GM12801 (cell line): ENCODE results near the gene ZNF189.

Experiments used
- TF ChIP-seq, protein P1 (sequence below): IDR thresholded peaks from one replicate; pipeline ENCODE4 v1.5.1; 2011; ENCODE audit warnings: control low read depth; ENCODE audit not compliant: insufficient read length; ENCODE audit errors: extremely low read depth

The ZNF189 gene

DNA sequence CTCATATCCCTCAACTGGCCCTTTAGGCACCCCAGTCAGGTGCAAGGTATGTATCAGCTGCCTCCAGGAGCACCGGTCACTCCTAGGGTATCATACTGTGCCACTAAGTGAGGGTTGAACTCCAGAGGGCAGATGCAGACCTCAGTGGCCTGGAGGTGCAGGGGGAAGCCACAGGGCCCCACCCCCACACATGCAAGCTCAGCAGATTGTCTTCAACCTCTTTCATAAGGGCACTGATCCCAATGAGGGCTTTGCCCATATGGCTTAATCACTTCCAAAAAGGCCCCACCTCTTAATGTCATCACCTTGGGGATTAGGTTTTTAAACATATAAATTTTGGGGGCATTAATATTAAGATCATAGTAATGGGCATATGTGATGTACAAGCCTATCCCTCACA lies 42.0 kb upstream of the ZNF189 start:
- TF ChIP-seq, protein P1, sequence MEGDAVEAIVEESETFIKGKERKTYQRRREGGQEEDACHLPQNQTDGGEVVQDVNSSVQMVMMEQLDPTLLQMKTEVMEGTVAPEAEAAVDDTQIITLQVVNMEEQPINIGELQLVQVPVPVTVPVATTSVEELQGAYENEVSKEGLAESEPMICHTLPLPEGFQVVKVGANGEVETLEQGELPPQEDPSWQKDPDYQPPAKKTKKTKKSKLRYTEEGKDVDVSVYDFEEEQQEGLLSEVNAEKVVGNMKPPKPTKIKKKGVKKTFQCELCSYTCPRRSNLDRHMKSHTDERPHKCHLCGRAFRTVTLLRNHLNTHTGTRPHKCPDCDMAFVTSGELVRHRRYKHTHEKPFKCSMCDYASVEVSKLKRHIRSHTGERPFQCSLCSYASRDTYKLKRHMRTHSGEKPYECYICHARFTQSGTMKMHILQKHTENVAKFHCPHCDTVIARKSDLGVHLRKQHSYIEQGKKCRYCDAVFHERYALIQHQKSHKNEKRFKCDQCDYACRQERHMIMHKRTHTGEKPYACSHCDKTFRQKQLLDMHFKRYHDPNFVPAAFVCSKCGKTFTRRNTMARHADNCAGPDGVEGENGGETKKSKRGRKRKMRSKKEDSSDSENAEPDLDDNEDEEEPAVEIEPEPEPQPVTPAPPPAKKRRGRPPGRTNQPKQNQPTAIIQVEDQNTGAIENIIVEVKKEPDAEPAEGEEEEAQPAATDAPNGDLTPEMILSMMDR, result no peak

DNA sequence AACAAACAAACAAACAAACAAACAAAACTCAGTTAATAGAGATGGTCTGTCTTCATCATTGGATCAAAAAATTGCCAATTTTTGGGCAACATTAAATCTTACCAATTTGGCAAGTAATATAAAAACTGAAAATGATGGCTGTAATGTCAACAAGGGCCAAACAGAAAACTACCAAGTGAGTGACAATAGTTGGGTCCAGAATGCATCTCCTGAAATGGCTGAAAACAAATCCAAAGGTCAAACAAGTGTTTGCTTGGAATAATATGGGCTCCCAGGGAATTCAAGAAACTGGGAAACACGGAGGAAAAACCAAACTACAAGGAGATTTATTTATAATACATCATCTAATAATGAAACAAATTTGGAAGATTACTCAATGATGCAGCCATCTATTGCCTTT lies 39.0 kb upstream of the ZNF189 start:
- TF ChIP-seq, protein P1, result no peak

DNA sequence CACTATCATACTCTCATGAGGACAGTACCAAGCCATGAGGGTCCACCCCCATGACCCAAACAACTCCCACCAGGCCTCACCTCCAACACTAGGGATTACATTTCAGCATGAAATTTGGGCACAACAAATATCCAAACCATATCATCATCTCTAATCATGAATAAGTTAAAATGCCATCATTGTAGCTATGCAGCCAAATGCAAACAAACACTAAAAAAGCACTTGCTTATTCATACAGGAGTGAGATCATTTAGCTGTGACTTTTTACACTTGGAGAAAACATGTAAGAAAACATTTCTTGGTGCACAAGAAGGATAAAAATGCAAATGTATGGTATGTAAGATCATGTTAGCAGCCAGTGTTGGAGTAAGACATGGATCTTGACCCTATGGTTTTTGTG lies 38.0 kb upstream of the ZNF189 start:
- TF ChIP-seq, protein P1, result no peak

DNA sequence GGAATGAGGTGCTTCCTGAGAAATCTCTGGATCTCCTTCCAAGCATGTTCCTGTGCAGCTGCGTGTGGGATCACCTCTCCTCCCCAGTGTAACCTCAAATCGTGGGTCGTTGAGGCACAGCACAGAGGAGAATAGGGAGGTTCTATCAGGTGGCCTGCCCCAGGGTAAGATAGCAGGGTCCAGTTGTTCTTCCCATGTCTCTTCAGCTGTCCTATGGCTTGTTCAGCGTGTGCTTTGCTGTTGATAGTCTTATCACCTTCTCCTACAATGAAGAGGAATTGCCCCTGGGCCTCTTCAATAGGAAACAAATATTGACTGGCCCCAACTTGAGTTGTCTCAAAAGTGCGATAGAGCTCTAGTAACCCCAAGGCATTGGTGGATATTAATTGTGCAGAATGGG lies 36.2 kb upstream of the ZNF189 start:
- TF ChIP-seq, protein P1, result no peak

DNA sequence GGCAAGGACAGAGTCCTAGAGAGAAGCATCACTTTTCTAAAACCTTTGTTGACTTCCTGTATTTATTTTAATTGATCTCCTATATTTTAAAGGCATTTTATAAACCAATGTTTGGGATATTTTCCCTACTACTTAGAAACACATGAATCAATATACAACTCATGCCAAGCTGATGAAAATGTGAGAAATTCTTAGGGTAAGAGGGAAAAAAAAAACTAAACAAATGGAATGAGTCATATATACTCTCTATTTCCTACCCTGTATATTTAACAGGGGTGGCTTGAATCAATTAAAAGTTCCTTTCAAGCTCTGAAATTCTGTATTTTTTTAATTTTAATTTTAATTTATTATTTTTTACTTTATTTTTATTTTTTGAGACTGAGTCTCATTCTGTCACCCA lies 33.5 kb upstream of the ZNF189 start:
- TF ChIP-seq, protein P1, result no peak

DNA sequence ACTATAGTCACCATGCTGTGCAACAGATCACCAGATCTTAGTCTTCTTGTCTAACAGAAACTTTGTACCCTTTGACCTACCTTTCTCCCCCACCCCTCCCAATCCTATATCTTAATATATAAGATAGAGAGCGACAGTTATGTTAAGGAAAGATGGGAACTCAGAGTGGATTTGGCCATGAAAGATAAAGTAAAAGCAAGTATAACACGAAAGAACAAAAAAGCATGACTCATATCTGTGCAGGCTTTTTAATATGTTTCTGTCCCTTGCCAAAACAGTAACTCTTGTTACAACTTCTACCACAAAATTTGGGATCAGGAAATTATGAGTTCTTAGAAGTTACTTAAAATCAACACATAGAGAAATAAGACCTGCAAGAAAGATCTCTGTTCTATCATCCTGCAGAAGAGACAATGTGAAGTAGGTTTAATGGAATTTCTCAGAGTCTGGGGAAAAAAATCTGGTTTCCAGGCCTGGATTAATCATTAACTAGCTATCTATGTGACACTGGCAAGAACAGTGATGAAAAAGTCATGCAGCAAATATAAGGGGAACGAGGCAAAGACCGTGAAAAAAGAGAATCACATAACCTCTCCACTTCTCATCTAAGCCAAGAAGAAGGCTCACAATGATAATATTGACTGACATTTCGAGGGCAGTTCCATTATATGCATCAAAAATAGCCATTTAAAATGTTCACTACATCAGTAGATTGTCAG lies 32.5 kb upstream of the ZNF189 start:
- TF ChIP-seq, protein P1, result no peak

DNA sequence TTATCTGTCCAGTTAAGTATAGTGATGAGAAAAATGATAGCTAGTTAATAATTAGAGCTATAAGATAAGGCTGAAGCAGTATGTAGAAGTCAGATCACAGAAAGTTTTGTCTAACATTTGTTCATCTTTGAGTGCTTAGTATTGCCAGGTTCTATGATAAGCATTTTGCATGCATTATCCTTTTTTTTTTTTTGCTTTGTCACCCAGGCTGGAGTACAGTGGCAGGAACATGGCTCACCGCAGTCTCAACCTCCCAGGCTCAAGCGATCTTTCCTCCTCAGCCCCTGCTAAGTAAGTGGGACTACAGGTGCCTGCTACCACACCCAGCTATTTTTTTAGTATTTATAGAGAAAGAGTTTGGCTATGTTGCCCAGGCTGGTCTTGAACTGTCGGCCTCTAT lies 31.3 kb upstream of the ZNF189 start:
- TF ChIP-seq, protein P1, result no peak
